Endothelial cell (in vitro differentiated cells): ENCODE data around the gene DDX28. TPM values are rescaled to one million over a fixed set of nuclear protein-coding genes. Genes with fewer than 3 reads are reported as not detected.
"Not testable (repeated sequence)": the region's sequence is repeated elsewhere in the genome, so short reads cannot be mapped to it uniquely, and the experiment has no call there.

ENCODE experiments used
- DNase-seq: peaks from one replicate; pipeline ENCODE4 v3.0.0; 2021; ENCODE audit warnings: low spot score
- H3K27ac Mint-ChIP-seq: one replicate; pipeline ENCODE4 v1.8.0; 2021; ENCODE audit warnings: mixed read lengths, inconsistent platforms; ENCODE audit not compliant: unreplicated experiment
- H3K27me3 Mint-ChIP-seq: one replicate; pipeline ENCODE4 v1.8.0; 2021; ENCODE audit warnings: mild to moderate bottlenecking, moderate library complexity, mixed read lengths, inconsistent platforms; ENCODE audit not compliant: unreplicated experiment
- H3K36me3 Mint-ChIP-seq: one replicate; pipeline ENCODE4 v1.8.0; 2021; ENCODE audit warnings: mild to moderate bottlenecking, low read depth, mixed read lengths, inconsistent platforms; ENCODE audit not compliant: unreplicated experiment
- H3K4me1 Mint-ChIP-seq: one replicate; pipeline ENCODE4 v1.8.0; 2021; ENCODE audit warnings: mild to moderate bottlenecking, mixed read lengths, inconsistent platforms; ENCODE audit not compliant: unreplicated experiment
- H3K4me3 Mint-ChIP-seq: one replicate; pipeline ENCODE4 v1.8.0; 2021; ENCODE audit warnings: mild to moderate bottlenecking, mixed read lengths, inconsistent platforms; ENCODE audit not compliant: unreplicated experiment
- H3K9me3 Mint-ChIP-seq: one replicate; pipeline ENCODE4 v1.8.0; 2021; ENCODE audit warnings: mixed read lengths, inconsistent platforms; ENCODE audit not compliant: unreplicated experiment
- CTCF ChIP-seq: fragments of 200-600 bp; sonication (generic); IDR thresholded peaks from one replicate; pipeline ENCODE4 v1.5.0; 2021; ENCODE audit warnings: antibody characterized with exemption; ENCODE audit not compliant: unreplicated experiment
- total RNA-seq: library from RNA; stranded (reverse); fragmentation: NEBNext Ultra II Directional; extraction: Animal tissue kit (Norgen Biotek cat#: 25700); gene quantifications from one replicate; pipeline ENCODE4 v1.2.1, GENCODE V29; 2021; ENCODE audit not compliant: unreplicated experiment

DDX28 gene
- total RNA-seq, 1 donor from 2014 or later, result 10.3 TPM

DNA sequence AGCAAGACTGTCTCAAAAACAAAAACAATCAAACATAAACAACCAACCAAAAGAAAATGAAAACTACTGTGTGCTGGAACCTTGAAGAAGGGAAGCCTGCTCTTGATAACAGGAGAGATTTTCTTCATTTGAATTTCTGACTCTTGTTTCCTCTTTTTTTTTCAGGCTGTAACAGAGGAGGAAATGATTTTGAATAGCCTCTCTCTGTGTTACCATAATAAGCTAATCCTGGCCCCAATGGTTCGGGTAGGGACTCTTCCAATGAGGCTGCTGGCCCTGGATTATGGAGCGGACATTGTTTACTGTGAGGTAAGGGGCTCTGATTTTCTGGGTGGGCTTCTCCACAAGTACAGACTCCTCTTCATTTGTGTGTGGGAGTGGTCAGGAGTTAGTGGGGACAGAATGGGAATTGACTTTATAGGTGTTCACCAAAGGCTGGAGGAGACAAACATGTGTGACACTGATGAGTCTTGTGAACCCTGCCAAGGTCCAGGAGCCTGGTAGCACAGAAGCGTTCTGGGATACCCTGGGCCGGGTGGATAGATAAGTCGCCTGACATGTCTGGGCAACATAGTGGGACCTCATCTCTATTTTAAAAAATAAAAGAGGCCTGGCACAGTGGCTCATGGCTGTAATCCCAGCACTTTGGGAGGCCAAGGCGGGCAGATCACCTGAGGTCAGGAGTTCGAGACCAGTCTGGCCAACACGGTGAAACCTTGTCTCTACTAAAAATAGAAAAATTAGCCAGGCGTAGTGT is 15.0 kb upstream of the DDX28 start:
- Mint-ChIP-seq H3K36me3 (peaks cover 7% of the 10 kb centered on the region), H3K27ac (peak overlapping the region; percentile 81), H3K4me1 (peaks cover 17% of the 10 kb centered on the region), H3K9me3 (no peaks in the 10 kb centered on the region), H3K27me3 (peaks cover 6% of the 10 kb centered on the region), H3K4me3 (no peak overlapping the region)
- no peak for TF ChIP-seq CTCF
- no peak for DNase-seq

GRCh38 chr16:68035227-68035626 is 12.2 kb upstream of the DDX28 start:
- Mint-ChIP-seq H3K36me3 (peaks cover 11% of the 10 kb centered on the region), H3K4me3 (peak overlapping the region; percentile 31)

DNA sequence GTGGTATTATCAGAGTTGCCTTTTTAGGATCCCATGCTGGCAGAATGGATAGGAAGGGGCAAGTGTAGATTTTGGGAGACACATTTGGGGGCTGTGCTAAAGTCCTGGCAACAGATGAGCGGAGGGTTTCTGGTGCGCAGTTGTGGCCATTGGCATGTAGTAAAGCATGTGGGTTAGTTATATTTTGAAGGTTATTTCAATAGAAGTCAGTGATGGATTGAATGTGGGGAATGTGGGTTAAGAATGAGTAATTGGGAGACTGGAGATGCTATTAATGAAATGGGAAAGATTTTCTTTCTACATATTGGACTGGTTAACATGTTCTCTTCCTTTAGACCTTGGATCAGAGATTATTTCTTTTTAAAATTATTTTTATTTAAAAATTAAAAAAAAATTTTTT is 10.1 kb upstream of the DDX28 start:
- no peaks in the 10 kb centered on the region for H3K9me3 Mint-ChIP-seq
- DNase-seq, result no peak
- no peak overlapping the region for H3K4me3 Mint-ChIP-seq
- TF ChIP-seq CTCF, result no peak
- peaks cover 11% of the 10 kb centered on the region for H3K4me1 Mint-ChIP-seq
- H3K27me3 Mint-ChIP-seq, result peaks cover 2% of the 10 kb centered on the region
- H3K36me3 Mint-ChIP-seq, result peaks cover 8% of the 10 kb centered on the region
- H3K27ac Mint-ChIP-seq, result no peak overlapping the region

More at GRCh38 chr16:68035227-68035626, 12.2 kb upstream of the DDX28 start:
- Mint-ChIP-seq H3K27ac (peak overlapping the region; percentile 70), H3K4me1 (peaks cover 15% of the 10 kb centered on the region), H3K27me3 (peaks cover 4% of the 10 kb centered on the region), H3K9me3 (no peaks in the 10 kb centered on the region)
- no peak for DNase-seq
- no peak for TF ChIP-seq CTCF

- H3K4me1 Mint-ChIP-seq, result peaks cover 5% of the 10 kb centered on the region
- peaks cover 15% of the 10 kb centered on the region for H3K36me3 Mint-ChIP-seq
- H3K9me3 Mint-ChIP-seq, result no peaks in the 10 kb centered on the region
- peaks cover 2% of the 10 kb centered on the region for H3K27me3 Mint-ChIP-seq
- no peak overlapping the region for H3K27ac Mint-ChIP-seq
- no peak for DNase-seq
- TF ChIP-seq CTCF, result no peak
- no peak overlapping the region for H3K4me3 Mint-ChIP-seq
Measured at GRCh38 chr16:68031951-68032350, 8.9 kb upstream of the DDX28 start.

DNA sequence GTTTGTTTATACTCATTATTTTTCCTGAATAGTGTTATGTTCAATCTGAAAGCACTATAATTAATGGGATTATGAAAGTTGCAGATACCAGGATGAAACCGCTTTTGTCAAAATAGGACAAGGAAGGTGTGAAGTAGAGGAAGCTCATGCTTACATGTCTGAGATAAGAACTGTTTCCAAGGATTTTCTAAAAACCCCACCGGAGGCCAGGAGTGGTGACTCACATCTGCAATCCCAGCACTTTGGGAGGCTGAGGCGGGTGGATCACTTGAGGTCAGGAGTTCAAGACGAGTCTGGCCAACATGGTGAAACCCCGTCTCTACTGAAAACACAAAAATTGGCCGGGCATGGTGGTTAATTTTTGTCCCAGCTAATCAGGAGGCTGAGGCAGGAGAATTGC is 7.1 kb upstream of the DDX28 start:
- H3K27ac Mint-ChIP-seq, H3K27me3 Mint-ChIP-seq, H3K4me1 Mint-ChIP-seq, H3K9me3 Mint-ChIP-seq, H3K4me3 Mint-ChIP-seq, DNase-seq: not testable (repeated sequence)
- H3K36me3 Mint-ChIP-seq, result peaks cover 11% of the 10 kb centered on the region
